GM12878 (cell line): ENCODE results near the gene SIRT5.

Source experiments
- BHLHE40 ChIP-seq, 2 experiments: fragments of 450-650 bp in 1 of 2; IDR thresholded peaks; 2 replicates each; pipeline ENCODE4 v1.6.1; 2011 to 2017; ENCODE audit warnings: low read depth in 2 of 2, borderline replicate concordance in 1 of 2, improper control_type of control experiment in 1 of 2, low read length in 1 of 2, mild to moderate bottlenecking in 1 of 2
- MXI1 ChIP-seq: fragments of 150-350 bp; IDR thresholded peaks from 2 replicates; pipeline ENCODE4 v1.6.1; 2011; ENCODE audit warnings: low read depth, mild to moderate bottlenecking, inconsistent platforms, low read length, improper control_type of control experiment

GRCh38 chr6:13614126-13614925 is 39.9 kb downstream of the SIRT5 start:
- no peak for TF ChIP-seq MXI1
- TF ChIP-seq BHLHE40 (IDR thresholded peaks at IDR 0.05; ENCODE audit: borderline replicate concordance in 1 of 2, low read depth in 2 of 2, low read length in 1 of 2), result no peak
